Measurements from ENCODE around the gene SLC28A1.
A peak's percentile ranks its signal among the peaks of the same experiment; 100 is the strongest.

DNA sequence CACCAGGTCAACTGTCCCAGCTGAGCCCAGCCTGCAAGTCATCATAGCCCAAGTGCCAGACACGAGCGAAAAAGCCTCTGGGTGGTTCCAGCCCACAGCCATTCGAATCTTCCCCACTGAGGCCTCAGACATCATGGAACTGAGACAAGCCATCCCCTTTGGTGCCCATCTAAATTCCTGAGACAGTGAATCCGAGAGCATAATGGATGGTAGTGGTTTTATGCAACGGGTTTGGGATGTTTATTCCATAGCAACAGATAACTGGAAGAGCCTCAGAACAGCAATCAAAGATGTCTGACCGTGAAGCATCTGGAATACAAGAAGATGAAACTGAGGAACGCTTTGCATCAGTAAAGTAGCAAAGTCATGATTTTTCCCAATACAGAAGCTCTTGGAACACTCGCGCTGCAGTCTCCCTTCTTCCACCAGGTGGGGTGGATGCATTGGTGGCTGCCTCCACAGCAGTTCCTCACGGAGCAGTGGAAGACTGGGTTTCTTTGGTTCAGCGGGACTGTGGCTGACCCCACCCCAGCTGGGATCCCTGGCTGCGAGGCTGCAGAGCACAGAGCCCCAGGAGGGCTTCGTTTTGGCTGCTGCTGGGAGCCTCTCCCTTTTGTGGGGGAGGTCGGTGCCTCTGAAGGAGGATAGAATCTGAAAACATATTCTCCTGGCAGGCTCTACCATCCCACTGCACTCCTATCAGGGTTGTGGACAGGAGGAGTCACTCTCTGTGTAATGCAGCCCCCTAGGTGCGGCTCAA, 70.8 kb downstream of the SLC28A1 start:
- TF ChIP-seq, protein P1, sequence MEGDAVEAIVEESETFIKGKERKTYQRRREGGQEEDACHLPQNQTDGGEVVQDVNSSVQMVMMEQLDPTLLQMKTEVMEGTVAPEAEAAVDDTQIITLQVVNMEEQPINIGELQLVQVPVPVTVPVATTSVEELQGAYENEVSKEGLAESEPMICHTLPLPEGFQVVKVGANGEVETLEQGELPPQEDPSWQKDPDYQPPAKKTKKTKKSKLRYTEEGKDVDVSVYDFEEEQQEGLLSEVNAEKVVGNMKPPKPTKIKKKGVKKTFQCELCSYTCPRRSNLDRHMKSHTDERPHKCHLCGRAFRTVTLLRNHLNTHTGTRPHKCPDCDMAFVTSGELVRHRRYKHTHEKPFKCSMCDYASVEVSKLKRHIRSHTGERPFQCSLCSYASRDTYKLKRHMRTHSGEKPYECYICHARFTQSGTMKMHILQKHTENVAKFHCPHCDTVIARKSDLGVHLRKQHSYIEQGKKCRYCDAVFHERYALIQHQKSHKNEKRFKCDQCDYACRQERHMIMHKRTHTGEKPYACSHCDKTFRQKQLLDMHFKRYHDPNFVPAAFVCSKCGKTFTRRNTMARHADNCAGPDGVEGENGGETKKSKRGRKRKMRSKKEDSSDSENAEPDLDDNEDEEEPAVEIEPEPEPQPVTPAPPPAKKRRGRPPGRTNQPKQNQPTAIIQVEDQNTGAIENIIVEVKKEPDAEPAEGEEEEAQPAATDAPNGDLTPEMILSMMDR (IDR thresholded peaks at IDR 0.05), result peak; percentile 76 to 94 (median 88)
- no peak for TF ChIP-seq POLR2A (IDR thresholded peaks at IDR 0.05)
